Measurements from ENCODE around the gene RANBP1.

Gene RANBP1

DNA sequence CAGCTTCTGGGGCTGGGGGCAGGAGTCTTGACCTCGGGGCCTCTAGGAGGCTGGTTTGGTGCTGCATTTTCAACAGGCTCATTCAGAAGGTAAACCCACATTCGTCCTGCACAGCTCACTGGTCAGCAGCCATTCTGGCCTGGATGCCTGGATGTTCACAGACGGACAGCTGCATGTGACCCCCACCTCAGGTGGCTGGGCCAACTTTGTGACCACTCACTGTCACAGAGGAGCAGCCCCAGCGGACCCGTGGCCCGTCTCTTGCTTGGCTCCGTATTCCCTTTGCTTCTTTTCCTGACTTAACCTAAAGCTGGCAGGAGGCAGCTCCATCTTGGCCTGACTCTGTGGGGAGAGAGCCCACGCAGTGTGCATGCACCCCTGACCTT is 27.6 kb upstream of the RANBP1 start:
- DNase-seq (ENCODE audit: low read depth in 2 of 2), result no peak

DNA sequence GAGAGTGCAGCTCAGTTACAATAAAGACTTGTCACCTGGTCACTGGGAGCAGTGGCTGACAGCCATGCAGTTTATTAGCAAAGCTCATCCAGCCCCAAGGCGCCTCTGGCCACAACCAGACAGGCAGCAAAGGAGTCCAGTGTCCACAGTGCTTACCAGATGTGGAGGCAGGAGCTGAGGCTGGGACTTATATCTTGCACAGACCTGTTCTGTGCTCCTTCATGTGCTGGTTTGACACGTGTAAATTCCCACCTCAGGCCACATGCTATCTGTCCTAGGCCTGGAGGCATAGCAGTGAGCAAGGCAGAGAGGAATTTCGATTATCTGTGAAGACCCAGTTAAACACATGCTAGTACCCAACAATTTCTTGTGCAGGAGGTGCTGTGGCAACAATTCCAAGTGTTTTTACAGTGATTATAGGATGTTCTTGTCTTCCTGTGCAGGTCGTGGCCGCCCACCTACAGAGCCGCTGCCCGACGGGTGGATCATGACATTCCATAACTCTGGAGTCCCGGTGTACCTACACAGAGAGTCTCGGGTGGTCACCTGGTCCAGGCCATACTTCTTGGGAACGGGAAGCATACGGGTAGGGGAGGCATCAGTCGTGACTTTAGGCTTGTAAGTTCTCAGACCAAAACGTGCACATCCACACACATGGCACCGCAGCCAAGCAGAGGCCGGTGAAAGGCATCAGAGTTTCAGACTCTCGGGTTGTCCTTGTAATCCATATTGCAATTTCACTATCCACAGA is 26.5 kb upstream of the RANBP1 start:
- no peak for DNase-seq (ENCODE audit: low read depth in 2 of 2)

DNA sequence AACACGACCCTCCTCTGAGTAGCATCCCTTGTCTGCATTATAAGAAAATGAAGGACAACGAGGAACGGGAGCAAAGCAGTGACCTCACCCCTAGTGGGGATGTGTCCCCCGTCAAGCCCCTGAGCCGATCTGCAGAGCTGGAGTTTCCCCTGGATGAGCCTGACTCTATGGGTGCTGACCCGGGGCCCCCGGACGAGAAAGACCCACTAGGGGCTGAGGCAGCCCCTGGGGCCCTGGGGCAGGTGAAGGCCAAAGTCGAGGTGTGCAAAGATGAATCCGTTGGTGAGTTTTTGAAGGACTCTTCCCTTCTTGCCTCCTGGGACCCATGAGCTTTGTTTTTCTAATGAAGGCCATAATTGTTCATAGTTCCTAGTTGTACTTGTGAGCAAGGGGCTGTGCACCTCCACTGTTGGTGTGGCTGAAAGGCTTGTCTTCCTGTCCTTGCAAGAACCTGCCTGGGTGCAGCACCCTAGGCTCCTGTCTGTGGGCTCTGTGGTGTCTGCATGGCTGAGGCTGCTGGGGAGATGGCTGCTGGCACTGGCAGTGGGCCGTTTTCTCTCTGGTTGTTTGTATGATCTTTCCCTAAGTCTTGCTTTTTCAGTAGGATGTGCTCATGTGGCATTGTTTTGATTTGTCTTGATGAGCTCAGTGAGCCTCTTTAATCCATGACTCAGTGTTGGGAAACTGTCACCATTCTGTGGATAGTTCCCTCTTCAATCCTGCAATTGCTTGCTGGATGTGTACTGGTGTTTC is 25.8 kb upstream of the RANBP1 start:
- no peak for DNase-seq (ENCODE audit: low read depth in 2 of 2)

DNA sequence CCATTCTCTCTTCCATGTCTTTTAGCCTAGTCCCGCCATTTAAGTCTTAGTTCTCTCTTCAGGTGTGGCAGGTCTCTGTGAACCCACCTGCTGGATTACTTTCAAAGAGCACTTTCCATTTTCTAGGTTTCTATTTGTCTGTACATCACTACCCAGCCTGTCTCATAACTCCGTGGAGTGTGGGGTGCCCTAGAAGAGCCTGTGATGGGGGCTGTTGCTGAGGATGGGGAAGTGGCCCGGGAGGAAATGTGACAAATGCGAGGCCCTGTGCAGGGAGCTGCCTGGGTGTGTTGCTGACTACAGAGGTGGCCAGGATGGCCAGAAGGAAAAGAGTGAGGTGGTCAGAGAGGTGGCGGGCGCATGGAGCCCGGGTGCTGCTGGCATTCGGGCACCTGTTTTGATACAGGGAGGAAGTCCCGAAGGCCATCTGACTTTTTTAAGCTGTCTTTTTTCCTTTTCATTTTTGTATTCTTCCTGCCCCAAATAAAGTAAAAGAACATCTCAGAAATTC is 25.1 kb upstream of the RANBP1 start:
- DNase-seq (ENCODE audit: low read depth in 2 of 2), result no peak

DNA sequence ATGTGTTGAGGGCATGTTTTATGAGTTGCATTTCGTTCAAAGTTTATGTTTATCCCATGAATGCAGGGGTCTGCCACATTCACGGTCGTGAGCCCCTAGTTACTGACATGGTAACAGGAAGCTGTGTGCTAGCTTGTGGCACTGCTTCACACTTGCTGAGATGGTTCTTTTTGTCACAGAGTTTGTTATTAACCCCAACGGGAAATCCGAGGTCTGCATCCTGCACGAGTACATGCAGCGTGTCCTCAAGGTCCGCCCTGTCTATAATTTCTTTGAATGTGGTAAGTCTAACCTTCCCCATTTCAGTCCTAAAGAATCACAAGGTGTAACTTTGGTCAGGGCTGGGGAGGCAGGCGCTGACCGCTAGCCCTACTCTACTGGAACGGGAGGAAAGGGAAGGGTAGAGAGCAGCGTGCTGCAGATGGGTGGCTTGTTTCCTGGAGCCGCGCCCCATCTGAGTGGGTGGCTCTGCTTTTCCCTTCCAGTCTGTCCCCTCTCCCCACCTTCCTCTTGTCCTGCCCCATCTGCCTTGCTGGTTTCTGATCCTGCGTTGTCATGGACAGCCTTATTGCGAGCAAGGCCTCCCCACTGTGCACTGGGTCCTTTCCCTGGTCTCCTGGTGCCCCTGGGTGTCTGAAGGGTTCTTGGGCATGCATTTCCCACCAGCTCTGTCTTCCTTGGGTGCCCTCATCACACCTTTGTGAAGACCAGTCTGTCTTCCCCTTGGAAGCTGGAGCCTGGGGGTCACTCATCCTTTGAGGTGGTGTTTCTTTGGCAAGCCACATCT is 24.0 kb upstream of the RANBP1 start:
- DNase-seq (ENCODE audit: low read depth in 2 of 2), result no peak

DNA sequence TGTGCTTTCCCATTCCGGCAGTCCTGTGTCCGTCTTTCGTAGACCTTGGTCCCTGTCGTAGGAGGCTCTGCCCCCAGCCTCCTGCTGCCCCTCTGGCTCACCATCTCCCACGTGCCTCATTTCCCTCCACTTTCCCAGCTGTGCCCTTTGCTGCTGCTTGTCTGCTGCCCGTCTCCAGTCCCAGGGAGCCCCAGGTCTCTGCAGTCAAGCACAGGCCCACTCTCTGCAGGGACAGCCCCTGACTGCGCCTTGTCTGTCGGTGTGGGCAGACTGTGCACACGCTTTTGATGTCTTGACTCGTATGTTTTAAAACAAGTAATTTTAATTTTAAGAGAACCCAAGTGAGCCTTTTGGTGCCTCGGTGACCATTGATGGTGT is 23.4 kb upstream of the RANBP1 start:
- DNase-seq (ENCODE audit: low read depth in 2 of 2), result no peak

DNA sequence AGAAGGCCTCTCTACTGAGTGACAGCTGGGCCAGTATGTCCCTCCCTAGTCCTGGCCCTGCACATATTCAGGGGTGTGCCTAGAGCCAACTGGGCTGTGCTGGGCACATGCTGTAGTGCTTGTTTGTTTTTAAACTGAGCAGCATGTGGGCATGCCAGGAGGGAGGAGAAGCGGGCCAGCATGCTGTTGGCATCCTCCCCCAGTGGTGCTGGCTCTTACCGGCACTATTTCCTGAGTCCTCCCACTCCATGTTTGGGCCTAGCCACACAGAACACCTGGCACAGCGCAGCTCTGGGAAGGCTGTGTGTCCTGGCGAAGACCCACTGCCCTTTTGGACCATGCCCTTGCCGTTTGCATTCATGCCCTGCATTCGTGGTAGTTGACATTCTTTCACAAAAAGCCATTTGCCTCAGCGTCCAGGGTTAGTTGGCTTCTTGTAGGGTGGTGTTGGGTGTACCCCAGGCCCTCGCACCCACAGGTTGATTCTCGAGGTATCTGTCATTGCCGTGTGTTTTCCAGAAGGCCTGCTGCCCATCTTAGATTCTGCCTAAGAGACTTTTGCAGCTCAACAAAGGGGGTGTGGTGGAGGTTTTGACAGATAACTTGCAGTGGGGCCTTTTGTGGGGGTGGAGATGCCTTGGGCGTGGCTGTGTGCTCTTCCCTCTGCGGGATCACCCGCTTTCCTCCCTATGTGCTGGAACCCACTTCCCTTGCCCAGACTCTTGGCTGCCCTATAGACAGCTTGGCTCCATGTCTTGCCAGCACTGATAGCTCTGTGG is 22.3 kb upstream of the RANBP1 start:
- no peak for DNase-seq (ENCODE audit: low read depth in 2 of 2)

DNA sequence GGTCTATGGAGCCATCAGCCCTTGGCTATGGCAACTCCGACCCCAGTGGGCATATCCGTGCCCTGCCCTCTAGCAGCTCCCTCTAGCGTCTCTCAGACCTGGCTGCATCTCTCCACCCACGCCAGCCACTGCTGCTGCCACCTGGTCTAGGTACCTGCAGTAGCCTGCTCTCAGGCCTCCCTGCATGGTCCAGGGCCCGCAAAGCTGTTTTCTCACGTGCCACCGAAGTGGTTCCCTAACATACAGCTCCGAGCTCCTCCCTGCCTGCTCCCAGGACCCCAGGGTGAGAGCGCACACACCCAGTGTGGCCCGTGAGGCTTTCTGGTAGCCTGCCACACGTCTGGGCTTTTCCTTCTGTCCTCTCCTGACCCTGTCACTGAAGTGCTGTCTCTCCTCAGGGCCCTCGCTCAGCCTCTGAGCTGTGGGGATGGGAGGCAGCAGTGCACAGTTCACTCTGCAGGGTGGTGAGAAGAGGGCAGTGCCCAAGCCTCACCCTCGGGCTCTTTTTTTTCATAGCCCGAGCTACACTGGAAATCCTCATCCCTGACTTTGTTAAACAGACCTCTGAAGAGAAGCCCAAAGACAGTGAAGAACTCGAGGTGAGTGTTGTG is 21.6 kb upstream of the RANBP1 start:
- DNase-seq (ENCODE audit: low read depth in 2 of 2), result no peak

DNA sequence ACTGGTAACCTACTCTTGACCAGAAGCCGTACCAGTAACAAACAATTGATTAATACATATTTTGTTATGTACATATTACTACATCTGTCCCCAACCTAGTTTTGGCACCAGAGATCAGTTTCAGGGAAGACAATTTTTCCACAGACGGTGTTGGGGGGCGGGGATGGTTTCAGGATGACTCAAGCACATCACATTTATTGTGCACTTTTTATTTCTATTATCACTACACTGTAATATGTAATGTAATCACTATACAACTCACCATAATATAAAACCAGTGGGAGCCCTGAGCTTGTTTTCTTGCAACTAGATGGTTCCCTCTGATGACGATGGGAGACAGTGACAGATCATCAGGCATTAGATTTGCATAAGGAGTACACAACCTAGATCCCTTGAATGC is 20.4 kb upstream of the RANBP1 start:
- no peak for DNase-seq (ENCODE audit: low read depth in 2 of 2)

DNA sequence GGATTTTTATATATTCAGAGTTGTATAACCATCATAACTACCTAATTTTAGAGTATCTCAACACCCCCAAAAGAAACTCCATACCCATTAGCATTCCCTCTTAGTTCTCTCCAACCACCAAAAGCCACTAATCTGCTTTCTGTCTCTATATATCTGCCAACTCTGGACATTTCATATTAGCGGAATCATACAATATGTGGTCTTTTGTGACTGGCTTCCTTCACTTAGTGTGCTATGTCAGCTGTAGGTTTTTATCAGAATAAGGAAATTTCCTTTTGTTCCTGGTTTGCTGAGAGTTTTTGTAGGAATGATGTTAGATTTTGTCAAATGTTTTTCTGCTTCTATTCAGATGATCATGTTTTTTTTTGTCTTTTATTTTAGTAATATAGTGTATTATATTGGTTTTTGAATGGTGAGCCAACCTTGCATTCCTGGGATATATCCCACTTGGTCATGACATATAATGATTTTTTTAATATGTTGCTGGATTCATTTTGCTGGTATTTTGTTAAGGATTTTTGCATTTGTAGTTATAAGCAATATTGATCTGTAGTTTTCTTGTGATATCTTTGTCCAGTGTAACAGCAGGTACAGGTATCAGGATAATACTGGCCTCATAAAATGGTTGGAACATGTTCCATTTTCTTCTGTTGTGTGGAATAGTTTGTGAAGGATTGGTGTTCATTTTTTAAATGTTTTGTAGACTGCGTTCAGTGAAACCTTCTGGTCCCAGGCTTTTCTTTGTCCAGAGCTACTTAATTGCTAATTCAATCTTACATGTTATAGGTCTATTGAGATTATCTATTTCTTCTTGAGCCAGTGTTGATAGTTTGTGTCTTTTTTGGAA is 19.1 kb upstream of the RANBP1 start:
- no peak for DNase-seq (ENCODE audit: low read depth in 2 of 2)

DNA sequence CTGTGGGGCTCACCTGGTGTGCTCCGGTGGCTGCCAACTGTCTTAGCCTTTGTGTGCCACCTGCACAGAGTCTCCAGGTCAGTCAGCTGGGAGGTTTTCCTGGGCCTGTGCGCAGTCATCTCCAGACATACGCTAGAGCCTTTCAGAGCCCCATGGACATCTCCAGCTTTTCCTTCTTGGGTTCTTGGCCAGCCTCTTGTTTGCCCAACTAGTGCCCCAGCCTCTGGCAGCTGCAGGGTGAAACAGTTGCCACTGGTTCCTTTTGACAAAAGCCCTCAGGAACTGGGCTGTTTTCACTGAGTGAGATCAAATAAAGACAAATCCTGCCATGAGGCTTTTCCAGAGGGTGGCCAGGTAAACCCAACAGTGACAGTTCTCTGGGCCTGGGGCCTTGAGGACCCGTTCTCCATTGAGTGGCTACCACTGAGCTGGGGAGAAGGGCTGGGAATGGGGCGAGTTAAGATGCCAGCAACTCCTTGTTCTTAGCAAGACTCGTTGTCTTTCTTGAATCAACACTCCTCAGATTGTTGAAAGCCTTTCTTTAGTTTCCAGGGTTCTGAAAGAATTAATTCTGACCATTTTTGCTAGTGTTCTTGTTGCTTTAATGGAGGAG is 16.7 kb upstream of the RANBP1 start:
- no peak for DNase-seq (ENCODE audit: low read depth in 2 of 2)

DNA sequence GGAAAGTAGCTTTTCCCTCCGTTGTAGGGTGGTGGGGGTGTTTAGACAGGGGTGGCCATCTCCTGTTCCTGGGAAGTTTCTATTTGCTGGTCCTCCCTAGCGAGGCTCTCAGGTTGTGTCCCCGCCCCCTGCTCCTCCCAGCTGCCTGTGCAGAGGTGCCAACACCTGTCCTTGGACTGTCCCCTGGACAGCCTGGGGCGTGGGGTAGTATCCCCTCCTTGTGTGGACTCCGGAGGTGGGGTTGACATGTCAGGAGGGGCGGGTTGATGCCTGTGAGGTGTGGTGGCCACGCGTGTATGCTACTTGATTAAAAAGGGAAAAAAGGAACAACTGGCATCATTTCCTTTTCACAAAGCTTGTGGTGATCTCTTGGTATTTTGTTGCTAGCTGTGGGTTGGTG is 14.3 kb upstream of the RANBP1 start:
- DNase-seq (ENCODE audit: low read depth in 2 of 2), result no peak

DNA sequence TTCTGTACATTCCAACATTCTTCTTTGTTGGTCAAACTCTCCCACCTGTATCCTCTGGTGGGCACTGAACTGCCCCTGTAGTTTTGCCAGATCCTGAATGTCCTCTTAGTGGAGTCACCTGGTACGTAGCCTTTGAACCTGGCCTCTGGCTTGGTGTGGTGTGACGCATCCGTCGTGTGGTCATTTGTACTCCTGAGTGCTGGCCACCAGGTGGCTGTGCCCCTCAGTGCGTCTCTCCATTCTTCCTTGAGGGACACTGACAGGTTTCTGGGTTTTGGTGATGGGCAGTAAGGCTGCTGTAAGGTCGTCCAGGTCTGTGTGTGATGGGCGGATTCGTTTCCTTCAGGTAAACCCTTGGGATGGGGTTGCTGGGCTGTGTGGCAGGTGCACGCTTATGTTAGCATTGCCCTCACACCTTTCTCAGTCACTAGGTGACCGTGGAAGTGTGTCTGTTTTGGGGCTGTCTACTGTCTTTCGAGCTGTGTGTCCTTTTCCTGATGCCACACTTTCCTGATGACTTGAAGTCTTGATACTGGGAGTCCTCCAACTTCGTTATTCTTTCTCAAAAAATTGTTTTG is 13.6 kb upstream of the RANBP1 start:
- DNase-seq (ENCODE audit: low read depth in 2 of 2), result no peak

DNA sequence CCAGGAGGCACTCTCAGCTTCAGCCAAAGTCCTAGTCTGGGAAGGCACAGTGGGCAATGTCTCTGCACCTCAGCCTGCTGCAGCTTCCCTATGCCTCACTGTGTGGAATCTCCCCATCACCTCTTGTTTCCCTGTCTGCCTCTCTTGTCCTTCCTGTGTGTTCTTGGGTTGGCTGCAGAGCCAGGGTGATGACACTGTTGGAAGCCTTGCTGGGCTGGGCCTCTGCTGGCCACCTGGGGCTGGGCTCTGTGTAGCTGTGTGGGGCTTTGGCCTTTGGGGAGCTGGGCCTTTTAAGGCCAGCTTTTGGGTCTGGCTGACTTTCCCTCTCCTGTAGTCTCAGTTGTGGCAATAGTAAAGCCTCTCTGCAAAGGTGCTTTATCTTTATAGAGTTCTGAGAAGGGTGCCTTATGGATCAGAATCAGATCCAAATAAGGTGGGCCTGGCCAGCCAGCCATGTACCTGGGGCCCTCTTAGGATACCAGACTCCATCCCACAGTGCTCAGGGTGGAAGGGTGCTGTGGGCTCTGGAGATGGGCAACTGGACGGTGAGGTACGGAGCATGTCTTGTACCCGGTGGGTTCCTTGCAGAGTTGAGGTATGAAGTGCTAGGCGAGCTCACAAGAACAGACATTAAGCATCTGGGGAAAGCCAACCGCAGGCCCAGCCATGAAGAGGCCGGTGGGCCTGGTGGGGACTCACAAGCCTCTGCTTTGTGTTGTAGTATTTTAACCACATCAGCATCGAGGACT is 10.3 kb upstream of the RANBP1 start:
- no peak for DNase-seq (ENCODE audit: low read depth in 2 of 2)

DNA sequence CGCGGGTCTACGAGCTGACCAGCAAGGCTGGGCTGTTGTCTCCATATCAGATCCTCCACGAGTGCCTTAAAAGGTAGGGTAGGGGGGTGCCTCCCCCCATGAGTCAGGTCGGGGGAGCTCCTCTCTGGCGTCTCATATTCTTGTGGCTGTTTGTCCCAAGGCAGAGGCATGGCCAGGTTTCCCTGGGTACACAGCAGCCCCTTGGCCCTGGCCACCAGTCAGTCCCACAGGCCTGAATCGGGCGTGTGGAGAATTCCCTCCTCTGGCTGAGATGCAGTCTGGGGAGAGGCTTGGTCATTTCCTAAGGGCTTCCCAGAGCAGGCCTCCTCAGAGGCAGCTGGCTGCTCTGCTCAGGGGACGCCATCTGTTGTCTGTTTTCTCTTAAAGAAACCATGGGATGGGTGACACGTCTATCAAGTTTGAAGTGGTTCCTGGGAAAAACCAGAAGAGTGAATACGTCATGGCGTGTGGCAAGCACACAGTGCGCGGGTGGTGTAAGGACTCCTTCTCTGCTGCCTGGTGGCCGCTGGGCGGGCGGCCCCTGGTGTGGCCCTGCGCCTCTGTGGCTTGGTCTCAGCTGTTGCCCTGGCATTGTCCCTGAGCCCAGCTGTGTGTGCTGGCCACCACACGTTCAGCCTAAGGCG is 9.6 kb upstream of the RANBP1 start:
- no peak for DNase-seq (ENCODE audit: low read depth in 2 of 2)

DNA sequence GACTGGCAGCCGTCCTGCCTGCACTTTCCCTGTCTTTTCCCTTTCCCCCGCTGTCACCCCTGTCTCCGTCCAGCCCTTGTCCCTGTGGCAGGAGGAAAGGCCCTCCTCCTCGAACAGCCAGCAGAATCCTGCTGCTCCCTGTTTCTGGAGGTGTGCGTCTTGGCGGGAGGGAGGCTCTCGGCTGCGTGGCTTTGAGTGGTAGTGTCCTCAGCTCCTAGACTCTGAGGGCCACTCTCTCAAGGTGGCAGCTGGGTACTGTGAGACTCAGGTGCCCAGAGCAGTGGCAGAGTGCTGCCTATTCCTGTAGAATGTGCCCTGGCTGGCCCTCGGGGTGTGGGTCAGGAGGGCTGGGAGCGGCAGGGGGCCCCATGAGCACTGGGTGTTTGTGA is 9.1 kb upstream of the RANBP1 start:
- DNase-seq (ENCODE audit: low read depth in 2 of 2), result no peak

DNA sequence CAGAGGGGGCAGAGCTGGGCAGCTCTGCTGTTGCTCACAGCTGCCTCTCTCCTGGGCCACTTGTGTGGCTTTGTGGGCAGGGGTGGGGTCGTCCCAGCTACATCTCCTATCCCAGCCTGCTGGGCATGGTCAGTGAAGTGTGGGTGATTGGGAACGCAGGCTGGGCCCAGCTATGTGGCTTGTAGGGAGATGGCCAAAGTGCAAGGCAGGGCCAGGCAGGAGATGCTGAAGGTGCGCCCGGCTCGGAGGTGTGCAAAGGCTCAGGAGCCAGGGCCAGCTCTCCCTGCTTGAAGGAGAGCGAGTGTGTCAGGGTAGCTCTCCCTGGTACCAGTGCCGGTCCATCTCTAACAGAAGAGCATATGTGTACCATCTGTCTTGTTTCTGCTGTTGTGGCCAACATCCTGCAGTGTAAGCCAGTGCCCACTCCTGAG is 8.4 kb upstream of the RANBP1 start:
- no peak for DNase-seq (ENCODE audit: low read depth in 2 of 2)

Measured in fibroblast of skin of left quadriceps (primary cell).